Head of caudate nucleus (tissue), 42 donors: ENCODE results near the gene TNKS2.
"Not testable (repeated sequence)": the region's sequence is repeated elsewhere in the genome, so short reads cannot be mapped to it uniquely, and the experiment has no call there.

ENCODE experiments used
- DNase-seq, 42 donors: peaks; one replicate each; pipeline versions ENCODE4 v3.0.0 to v3.0.0-alpha.2; 2020 to 2021; ENCODE audit warnings: mixed read lengths in 7 of 42
- intact Hi-C: fragments of 100-400 bp; cut with DNase I; formaldehyde crosslinking; loops from one replicate; pipeline ENCODE4 v1.15.0; 2022

The TNKS2 gene

GRCh38 chr10:91843083-91843482 is 44.9 kb downstream of the TNKS2 start:
- no peak for DNase-seq
- intact Hi-C loops, result no loop called here

GRCh38 chr10:91856637-91857036 is 58.4 kb downstream of the TNKS2 start:
- no peak for DNase-seq
- intact Hi-C loops, result no loop called here

- DNase-seq, result no peak
- intact Hi-C loops, result no loop called here
Observed at GRCh38 chr10:91860885-91861284, 62.7 kb downstream of the TNKS2 start.

- intact Hi-C loops, result no loop called here
- DNase-seq, result no peak
Observed at GRCh38 chr10:91864099-91864498, 65.9 kb downstream of the TNKS2 start.

- DNase-seq, result no peak
- intact Hi-C loops, result no loop called here
Observed at GRCh38 chr10:91864744-91865143, 66.5 kb downstream of the TNKS2 start.

GRCh38 chr10:91865562-91866081 is 67.4 kb downstream of the TNKS2 start:
- intact Hi-C loops, result no loop called here
- no peak for DNase-seq

- no peak for DNase-seq
- intact Hi-C loops, result no loop called here
Observed at GRCh38 chr10:91875156-91875555, 76.9 kb downstream of the TNKS2 start.

GRCh38 chr10:91875779-91876178 is 77.6 kb downstream of the TNKS2 start:
- no peak for DNase-seq
- intact Hi-C loops, result no loop called here

GRCh38 chr10:91879515-91880170 is 81.4 kb downstream of the TNKS2 start:
- DNase-seq, result no peak
- intact Hi-C loops, result no loop called here

GRCh38 chr10:91880310-91880709 is 82.1 kb downstream of the TNKS2 start:
- DNase-seq, result peak in 2 of 42 donors; percentile 10 to 20
- intact Hi-C loops, result no loop called here

GRCh38 chr10:91883549-91884444 is 85.6 kb downstream of the TNKS2 start:
- intact Hi-C loops, result no loop called here
- DNase-seq, result peak in 8 of 42 donors; percentile 5 to 39 (median 24)

- intact Hi-C loops, result no loop called here
- DNase-seq, result no peak
Observed at GRCh38 chr10:91884536-91884935, 86.3 kb downstream of the TNKS2 start.

- intact Hi-C loops, result no loop called here
- DNase-seq, result no peak
Observed at GRCh38 chr10:91885362-91886079, 87.3 kb downstream of the TNKS2 start.

- intact Hi-C loops, result no loop called here
- no peak for DNase-seq
Observed at GRCh38 chr10:91886954-91887271, 88.7 kb downstream of the TNKS2 start.

GRCh38 chr10:91887272-91888076 is 89.2 kb downstream of the TNKS2 start:
- peak in 39 of 42 donors; percentile 24 to 70 (median 47) for DNase-seq
- intact Hi-C loops, result no loop called here

GRCh38 chr10:91891125-91892001 is 93.1 kb downstream of the TNKS2 start:
- DNase-seq, result no peak
- intact Hi-C loops, result no loop called here

- intact Hi-C loops, result no loop called here
- DNase-seq, result no peak
Observed at GRCh38 chr10:91893051-91893450, 94.8 kb downstream of the TNKS2 start.

- DNase-seq, result peak in 1 of 42 donors; percentile 9
- intact Hi-C loops, result not testable (repeated sequence)
Observed at GRCh38 chr10:91894261-91894685, 96.0 kb downstream of the TNKS2 start.
